Adrenal gland (tissue), 5 donors: ENCODE data around the gene ATP1A1.

ENCODE experiments used
- CTCF ChIP-seq, 6 experiments: fragments of 450-650 bp in 4 of 6; fragments of 200-600 bp in 2 of 6; sonication (generic) in 1 of 6; IDR thresholded peaks; 1 replicate in 5 of 6; 2 replicates in 1 of 6; pipeline versions ENCODE4 v1.5.1 to v1.8.0; 2016 to 2021; ENCODE audit warnings: antibody characterized with exemption in 6 of 6, mild to moderate bottlenecking in 2 of 6, moderate library complexity in 1 of 6
- POLR2A ChIP-seq, 2 donors: fragments of 450-650 bp; IDR thresholded peaks; one replicate each; pipeline ENCODE4 v1.6.1; 2017; ENCODE audit warnings: antibody characterized with exemption in 2 of 2, mild to moderate bottlenecking in 2 of 2, moderate library complexity in 1 of 2
- donor health status: DM: no; HTN: no; CAD: no.

GRCh38 chr1:116387551-116387950 is 14.5 kb downstream of the ATP1A1 start:
- no peak for TF ChIP-seq CTCF (IDR thresholded peaks at IDR 0.05)
- TF ChIP-seq POLR2A (IDR thresholded peaks at IDR 0.05): no peak
